Left forelimb (tissue), 1 donor: ENCODE results near the gene B3GNT9.

Source experiments
- DNase-seq: peaks from one replicate; pipeline ENCODE4 v3.0.0-alpha.2; 2018; ENCODE audit warnings: low spot score

B3GNT9 gene

GRCh38 chr16:67167588-67167987 is 16.8 kb upstream of the B3GNT9 start:
- no peak for DNase-seq

DNA sequence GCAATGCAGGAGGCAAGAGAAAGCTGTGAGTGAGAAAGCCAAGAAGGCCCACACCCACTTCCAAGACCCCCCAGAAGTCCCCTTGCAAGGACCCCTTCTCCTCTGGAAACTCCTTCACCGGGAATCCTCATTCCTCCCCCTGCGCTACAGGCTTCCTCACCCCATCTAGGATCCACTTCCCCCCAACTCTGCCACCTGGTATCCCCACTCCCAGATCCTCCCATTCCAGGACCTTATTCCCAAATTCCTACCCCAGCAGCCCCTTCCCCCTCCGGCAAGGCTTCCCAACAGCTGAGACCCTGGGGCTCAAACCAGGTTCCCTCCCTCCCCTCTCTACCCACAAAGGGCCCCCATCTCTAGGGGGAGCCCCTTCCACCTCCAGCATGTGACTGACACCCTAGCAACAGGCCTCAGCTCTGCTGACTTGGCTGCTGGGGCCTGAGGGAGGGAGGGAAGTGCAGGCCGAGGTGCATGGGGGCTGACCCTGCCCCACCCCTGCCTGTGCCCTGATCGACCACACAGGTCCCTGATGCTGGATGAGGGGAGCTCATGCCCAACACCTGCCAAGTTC is 15.9 kb upstream of the B3GNT9 start:
- no peak for DNase-seq

GRCh38 chr16:67166110-67166547 is 15.3 kb upstream of the B3GNT9 start:
- DNase-seq: no peak

GRCh38 chr16:67165121-67166078 is 14.6 kb upstream of the B3GNT9 start:
- no peak for DNase-seq

DNA sequence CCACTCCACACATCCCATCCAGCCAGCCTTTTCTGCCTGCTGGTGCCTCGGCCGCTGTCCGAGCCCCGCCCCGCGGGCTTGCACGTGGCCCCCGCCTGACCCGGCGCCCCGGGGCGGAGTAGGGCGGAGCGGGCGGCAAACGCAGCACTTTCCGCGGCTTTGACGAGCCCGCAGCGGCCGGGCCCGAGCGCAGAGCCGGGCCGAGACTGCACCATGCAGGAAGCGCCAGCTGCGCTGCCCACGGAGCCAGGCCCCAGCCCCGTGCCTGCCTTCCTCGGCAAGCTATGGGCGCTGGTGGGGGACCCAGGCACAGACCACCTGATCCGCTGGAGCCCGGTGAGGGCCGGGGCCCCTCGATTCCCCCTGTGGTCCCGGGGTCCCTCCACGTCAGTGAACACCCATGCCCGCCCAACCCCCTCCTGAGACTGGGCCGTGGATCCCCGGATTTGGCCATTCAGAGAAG is 13.8 kb upstream of the B3GNT9 start, which contains the start of gene HSF4:
HSF4 (plus strand) TSS at position 147 of the 463 bp plus-strand sequence; CDS start at position 214, 67 bp downstream.
- no peak for DNase-seq

GRCh38 chr16:67163999-67164558 is 13.3 kb upstream of the B3GNT9 start:
- no peak for DNase-seq

- DNase-seq: no peak
Observed at GRCh38 chr16:67163164-67163998, 12.6 kb upstream of the B3GNT9 start.

GRCh38 chr16:67162506-67163163 is 11.8 kb upstream of the B3GNT9 start:
- DNase-seq: no peak

DNA sequence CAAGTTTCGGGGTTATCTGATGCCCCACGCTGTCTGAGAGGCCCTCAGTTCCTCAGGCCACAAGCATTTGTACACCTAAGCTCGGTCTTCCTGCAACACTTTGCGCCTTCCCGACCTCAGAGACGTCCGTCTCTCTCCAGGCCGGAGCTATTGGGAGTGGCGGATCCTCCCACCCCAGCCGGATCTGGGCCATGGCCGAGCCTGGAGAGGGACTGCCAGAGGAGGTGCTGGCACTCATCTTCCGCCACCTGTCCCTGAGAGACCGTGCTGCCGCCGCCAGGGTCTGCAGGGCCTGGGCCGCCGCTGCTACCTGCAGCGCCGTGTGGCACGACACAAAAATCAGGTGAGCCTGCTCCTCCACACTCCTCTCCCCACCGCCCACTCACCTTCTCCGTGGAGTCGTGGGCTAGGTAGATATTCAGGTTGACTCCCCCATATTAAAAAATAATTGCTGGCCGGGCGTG is 10.8 kb upstream of the B3GNT9 start:
- no peak for DNase-seq

GRCh38 chr16:67158637-67159600 is 8.1 kb upstream of the B3GNT9 start:
- no peak for DNase-seq

DNA sequence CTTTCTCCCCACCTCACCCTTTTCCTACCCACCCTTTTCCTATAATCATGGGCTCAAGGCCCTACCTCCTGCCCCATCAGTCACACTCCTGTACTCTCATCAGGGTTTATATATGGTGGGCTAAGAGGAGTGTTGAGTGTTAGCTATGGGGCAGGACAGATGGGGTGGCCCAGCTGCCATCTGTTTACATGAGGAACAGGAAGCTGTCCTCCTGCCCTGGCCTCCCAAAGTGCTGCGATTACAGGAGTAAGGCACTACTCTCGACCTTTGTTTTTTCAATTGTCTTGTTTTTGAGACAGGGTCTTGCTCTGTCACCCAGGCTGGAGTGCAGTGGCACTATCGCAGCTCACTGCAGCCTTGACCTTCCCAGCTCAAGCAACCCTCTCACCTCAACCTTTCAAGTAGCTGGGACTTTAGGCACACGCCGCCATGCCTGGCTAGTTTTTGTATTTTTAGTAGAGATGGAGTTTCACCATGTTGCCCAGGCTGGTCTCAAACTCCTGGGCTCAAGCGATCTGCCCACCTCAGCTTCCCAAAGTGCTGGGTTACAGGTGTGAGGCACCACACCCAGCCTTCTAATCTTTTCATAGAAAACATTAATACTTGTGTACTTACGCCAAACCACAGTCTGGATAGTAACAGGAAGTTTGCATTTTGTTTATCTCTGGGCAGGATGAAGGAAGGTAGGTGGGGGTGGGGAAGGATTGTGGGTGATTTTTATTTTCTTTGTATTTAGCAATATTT is 7.3 kb upstream of the B3GNT9 start:
- no peak for DNase-seq

- DNase-seq: no peak
Observed at GRCh38 chr16:67157106-67157748, 6.4 kb upstream of the B3GNT9 start.

- peak; percentile 62 for DNase-seq
Observed at GRCh38 chr16:67156143-67156844, 5.5 kb upstream of the B3GNT9 start.

- DNase-seq: peak; percentile 82
Observed at GRCh38 chr16:67155295-67156142, 4.7 kb upstream of the B3GNT9 start.

DNA sequence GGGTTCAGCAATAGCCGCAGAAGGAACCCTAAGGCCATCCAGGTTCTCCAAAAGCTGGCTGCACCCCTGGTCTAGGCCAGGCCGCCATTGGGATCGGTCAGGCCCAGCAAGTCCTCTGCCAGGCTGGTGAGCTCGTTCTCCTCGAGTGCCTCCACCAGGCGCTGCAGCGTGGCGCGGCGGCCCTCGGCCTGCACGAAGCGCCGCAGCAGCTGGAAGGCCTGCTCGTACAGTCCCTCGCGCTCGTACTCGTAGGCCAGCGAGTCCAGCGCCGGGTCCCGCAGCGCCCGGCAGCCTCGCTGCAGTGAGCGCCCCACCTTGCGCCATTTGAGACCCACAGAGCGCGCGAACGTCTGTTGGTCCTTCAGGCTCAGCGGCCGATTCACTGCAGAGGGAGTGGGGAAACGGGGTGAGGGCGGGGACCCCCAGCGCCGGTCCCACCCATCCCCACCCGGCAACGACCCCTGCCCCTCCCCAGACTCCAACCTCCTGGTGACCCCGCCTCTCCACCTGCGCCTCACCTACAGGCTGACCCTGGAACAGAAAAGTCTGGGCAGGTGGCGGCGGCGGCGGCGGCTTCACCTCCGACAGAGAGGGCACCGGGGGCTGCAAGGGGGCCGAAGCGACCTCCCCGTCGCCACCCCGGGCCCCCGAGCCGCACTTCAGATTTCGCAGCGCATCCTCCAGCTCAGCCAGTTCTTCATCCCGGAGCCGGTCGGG is 3.9 kb upstream of the B3GNT9 start:
- DNase-seq: peak; percentile 60

DNA sequence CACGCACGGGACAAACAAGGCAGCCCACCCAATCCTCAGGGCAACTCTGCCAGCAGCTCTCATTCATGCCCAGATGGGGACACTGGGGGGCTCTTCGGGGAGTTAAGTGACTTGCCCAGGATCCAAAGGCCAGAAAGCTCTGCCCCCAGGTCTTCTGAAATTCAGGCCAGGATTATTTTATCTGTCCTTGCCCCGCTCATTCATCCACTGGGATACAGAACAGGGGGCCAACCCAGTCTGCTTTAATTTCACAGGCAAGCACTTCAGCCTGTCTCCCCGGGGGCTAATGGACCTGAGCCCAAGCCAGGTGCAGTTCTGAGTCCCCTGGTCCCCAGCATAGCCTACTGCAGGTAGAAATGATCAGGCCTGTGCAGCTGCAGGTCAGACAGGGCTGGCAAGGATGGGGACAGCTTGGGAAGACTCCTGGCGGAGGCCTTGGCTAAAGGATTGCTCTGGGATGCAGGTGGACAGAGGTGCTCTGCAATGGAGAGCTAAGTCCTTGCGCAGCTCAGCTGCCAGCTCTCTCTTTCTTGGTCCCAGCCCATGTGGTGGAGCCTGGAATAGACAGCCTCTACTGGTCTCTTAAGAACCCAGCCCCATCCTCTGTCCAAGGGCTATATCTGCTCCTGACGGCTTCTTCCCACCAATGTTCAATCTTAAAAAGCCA is 766 bp upstream of the B3GNT9 start:
- DNase-seq: no peak
